Ovary (tissue), 3 donors: ENCODE data around the gene SYPL1.

Source experiments
- CTCF ChIP-seq, 3 donors: fragments of 450-650 bp in 2 of 3; fragments of 200-600 bp in 1 of 3; IDR thresholded peaks; one replicate each; pipeline versions ENCODE4 v1.5.1 to v1.8.0; 2016 to 2022; ENCODE audit warnings: antibody characterized with exemption in 3 of 3, mild to moderate bottlenecking in 1 of 3
- POLR2A ChIP-seq: fragments of 450-650 bp; IDR thresholded peaks from one replicate; pipeline ENCODE4 v1.6.1; 2017; ENCODE audit warnings: antibody characterized with exemption, mild to moderate bottlenecking, moderate library complexity
- donor health status: DM: no; HTN: no; CAD: no.

- TF ChIP-seq POLR2A = no peak
- TF ChIP-seq CTCF (IDR thresholded peaks at IDR 0.05) = no peak
Observed at GRCh38 chr7:106104721-106105260, 7.3 kb downstream of the SYPL1 start.
